GM12891 (cell line): ENCODE measurements around the gene EPB41L4A.

Experiments used
- POLR2A ChIP-seq: IDR thresholded peaks from 2 replicates; pipeline ENCODE4 v1.6.1; 2011; ENCODE audit warnings: low read depth, low read length, control low read depth
- POLR2AphosphoS5 ChIP-seq: IDR thresholded peaks from 2 replicates; pipeline ENCODE4 v1.6.1; 2011; ENCODE audit warnings: low read depth, low read length, control low read depth
- POU2F2 ChIP-seq: IDR thresholded peaks from 2 replicates; pipeline ENCODE4 v1.6.1; 2011; ENCODE audit warnings: low read depth, mild to moderate bottlenecking, control low read depth, low read length, moderate library complexity
- TAF1 ChIP-seq: IDR thresholded peaks from 2 replicates; pipeline ENCODE4 v1.6.1; 2011; ENCODE audit warnings: low read depth, low read length, control low read depth

- TF ChIP-seq POU2F2 (no peak), POLR2A (no peak), TAF1 (no peak), POLR2AphosphoS5 (no peak)
Observed at GRCh38 chr5:112276991-112277390, 142.1 kb downstream of the EPB41L4A start.
